Cardiac fibroblast (primary cell): ENCODE results near the gene G6PD.

ENCODE experiments used
- DNase-seq, 2 donors: peaks; one replicate each; pipeline versions ENCODE4 v3.0.0 to v3.0.0-alpha.2; 2010; ENCODE audit warnings: low read depth in 2 of 2
- H3K4me3 ChIP-seq, 2 donors: replicated peaks in 1 of 2; 1 replicate in 1 of 2; 2 replicates in 1 of 2; pipeline ENCODE4 v1.5.1; 2011; ENCODE audit warnings: low read depth in 2 of 2, low read length in 2 of 2, mild to moderate bottlenecking in 2 of 2, moderate library complexity in 1 of 2
- TF ChIP-seq, protein P1 (sequence below): IDR thresholded peaks from one replicate; pipeline ENCODE4 v1.5.1; 2011; ENCODE audit warnings: low read depth, mild to moderate bottlenecking, low read length, inconsistent platforms

Gene G6PD

DNA sequence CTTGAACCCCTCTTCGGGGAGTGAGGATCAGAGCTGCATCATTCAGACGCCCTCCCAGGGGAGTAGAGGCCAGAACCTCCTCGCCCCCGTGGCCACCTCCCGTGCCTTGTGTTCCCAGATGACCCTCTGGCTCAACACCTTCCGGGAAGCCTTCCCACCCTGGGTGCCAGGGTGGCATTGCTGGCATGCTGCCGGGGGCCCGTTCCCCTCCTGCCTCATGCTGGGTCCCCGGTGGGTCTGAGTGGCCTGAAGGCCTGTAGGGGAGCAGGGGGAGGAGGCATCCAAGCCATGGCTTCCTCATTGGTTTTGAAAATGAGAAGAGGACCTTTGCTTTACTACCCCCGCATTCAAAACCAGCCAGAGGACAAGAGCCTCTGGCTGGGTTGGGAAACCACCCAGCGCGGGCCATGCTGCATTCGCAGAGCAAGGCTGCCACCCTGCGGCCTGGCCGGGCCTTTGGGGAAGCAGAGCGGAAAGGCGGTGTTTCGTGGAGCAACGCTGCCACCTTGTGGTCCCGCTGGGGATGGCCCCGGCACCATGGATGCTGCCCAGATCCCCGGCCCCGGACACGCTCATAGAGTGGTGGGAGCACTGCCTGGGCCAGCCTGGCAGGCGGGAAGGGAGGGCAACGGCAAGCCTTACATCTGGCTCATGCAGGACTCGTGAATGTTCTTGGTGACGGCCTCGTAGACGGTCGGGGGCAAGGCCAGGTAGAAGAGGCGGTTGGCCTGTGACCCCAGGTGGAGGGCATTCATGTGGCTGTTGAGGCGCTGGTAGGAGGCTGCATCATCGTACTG, 11.9 kb downstream of the G6PD start:
- DNase-seq = peak; percentile 83 to 89
- TF ChIP-seq, protein P1, sequence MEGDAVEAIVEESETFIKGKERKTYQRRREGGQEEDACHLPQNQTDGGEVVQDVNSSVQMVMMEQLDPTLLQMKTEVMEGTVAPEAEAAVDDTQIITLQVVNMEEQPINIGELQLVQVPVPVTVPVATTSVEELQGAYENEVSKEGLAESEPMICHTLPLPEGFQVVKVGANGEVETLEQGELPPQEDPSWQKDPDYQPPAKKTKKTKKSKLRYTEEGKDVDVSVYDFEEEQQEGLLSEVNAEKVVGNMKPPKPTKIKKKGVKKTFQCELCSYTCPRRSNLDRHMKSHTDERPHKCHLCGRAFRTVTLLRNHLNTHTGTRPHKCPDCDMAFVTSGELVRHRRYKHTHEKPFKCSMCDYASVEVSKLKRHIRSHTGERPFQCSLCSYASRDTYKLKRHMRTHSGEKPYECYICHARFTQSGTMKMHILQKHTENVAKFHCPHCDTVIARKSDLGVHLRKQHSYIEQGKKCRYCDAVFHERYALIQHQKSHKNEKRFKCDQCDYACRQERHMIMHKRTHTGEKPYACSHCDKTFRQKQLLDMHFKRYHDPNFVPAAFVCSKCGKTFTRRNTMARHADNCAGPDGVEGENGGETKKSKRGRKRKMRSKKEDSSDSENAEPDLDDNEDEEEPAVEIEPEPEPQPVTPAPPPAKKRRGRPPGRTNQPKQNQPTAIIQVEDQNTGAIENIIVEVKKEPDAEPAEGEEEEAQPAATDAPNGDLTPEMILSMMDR = peak; percentile 95
- H3K4me3 ChIP-seq = no peak overlapping the region

DNA sequence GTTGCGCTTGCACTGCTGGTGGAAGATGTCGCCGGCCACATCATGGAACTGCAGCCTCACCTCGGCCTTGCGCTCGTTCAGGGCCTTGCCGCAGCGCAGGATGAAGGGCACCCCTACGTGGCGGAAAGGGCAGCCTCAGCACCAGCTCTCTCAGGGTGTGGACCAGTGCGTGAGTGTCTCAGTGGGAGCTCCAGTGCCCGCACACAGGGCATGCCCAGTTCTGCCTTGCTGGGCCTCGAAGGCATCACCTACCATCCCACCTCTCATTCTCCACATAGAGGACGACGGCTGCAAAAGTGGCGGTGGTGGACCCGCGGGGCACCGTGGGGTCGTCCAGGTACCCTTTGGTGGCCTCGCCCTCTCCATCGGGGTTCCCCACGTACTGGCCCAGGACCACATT, 14.0 kb downstream of the G6PD start:
- no peak overlapping the region for H3K4me3 ChIP-seq
- DNase-seq = no peak
- TF ChIP-seq, protein P1 = no peak

DNA sequence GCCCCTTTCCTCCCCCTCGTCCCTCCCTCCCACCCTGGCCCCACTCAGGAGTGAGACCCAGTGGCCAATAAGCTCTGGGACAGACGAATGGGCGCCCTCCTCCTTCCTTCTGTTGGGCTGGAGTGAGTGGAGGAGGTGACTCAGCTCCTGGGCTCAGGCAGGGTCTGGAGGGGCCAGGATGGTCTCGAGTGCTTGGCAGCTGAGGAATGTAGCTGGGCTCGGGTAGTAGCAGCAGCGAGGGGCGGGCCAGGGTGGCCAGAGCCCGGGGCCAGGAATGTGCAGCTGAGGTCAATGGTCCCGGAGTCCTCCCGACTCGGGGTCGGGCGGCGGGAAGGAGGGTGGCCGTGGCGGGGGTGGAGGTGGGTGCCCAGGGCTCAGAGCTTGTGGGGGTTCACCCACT, 15.0 kb downstream of the G6PD start:
- DNase-seq = peak in 1 of 2 donors; percentile 61
- TF ChIP-seq, protein P1 = no peak

DNA sequence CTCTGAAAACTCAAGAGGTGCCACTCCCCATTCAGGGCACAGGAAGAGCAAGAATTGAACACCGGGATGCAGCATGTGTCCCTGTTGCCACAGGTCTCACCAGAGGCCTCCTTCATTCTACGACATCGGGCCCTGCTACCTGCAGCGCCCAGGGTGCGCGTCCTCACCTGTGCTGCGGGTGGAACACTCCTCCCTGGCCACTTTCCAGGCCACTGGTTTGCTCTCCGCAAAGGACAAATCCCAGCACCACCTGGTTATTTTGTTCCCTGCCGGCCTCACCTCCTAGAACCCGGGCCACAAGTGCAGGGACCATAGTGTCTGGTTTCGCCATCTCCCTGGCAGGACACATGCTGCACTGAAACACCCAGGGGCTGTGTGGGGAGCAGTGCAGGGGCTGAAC, 16.4 kb downstream of the G6PD start:
- DNase-seq = no peak
- H3K4me3 ChIP-seq = no peak overlapping the region
- TF ChIP-seq, protein P1 = no peak

More for the DNA sequence above, 15.0 kb downstream of the G6PD start:
- H3K4me3 ChIP-seq = no peak overlapping the region

DNA sequence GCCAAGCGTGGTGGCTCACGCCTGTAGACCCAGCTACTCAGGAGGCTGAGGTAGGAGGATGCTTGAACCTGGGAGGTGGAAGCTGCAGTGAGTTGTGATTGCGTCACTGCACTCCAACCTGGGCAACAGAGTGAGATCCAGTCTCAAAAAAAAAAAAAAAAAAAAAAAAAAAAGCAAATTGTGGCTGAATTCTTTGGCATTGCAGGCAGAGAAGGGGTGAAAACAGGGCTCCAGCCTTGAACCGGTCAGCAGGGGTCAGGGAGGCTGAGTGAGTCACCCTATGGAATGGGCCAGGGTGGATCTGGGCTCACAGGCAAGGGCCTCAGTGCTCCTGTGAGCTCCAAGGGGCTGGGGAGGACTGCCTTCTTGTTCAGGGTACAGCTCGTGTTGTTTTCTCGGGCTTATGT, 17.4 kb downstream of the G6PD start:
- no peak overlapping the region for H3K4me3 ChIP-seq
- TF ChIP-seq, protein P1 = no peak
- DNase-seq = peak; percentile 46 to 72

DNA sequence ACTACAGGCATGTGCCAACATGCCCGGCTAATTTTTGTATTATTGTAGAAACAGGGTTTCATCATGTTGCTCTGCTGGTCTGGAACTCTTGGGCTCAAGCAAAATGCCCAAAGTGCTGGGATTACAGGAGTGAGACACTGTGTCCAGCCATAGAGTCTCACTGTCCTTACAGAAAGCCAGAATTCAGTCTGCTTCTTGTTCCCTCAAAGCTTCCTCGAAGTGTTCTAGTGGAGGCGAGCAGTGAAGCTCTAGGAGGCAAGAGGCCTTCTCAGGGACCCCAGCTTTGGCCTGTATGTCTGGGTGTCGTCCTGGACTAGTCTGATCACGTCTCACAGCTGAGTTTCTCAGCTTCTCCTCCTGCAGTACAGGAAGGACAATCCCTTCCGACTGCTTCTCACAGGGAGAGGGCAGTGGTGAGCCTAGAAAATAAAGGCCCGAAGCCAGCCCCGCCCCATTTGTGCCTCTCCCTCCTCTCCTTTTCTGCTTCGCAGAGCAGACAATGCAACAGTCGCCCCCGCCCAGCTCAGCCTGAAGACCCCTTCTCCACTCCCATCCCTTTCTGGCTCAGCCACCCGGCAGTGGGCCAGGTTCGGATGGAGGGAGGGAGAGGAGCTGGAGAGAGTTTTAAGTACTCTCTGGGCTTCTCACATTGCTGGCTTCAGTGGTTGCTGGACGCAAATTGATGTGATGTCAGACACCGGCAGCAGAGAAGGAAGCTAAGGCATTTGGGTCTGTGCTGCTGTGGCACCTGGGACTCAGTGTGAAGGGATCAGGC, 19.6 kb downstream of the G6PD start:
- H3K4me3 ChIP-seq = peak overlapping the region in 1 of 2 donors; percentile 30

More for the DNA sequence above, 19.6 kb downstream of the G6PD start:
- peak; percentile 74 to 88 for DNase-seq
- TF ChIP-seq, protein P1 = peak; percentile 58
